Mesenchymal stem cell (in vitro differentiated cells and primary cell): ENCODE results near the gene MYO5B.

Experiments used
- DNase-seq: peaks from one replicate; pipeline ENCODE4 v3.0.0-alpha.2; 2013
- H2AFZ ChIP-seq: one replicate; pipeline ENCODE4 v1.6.1; 2013; ENCODE audit warnings: low read depth, mild to moderate bottlenecking, control low read depth, inconsistent platforms, low read length, moderate library complexity
- H2AK5ac ChIP-seq: 2 replicates; pipeline ENCODE4 v1.6.1; 2013; ENCODE audit warnings: low read length, moderate library complexity, mild to moderate bottlenecking, inconsistent platforms; ENCODE audit not compliant: severe bottlenecking
- H2BK120ac ChIP-seq: one replicate; pipeline ENCODE4 v1.6.1; 2013; ENCODE audit warnings: low read depth, mild to moderate bottlenecking, inconsistent platforms, low read length, moderate library complexity
- H2BK12ac ChIP-seq, 2 experiments: one replicate each; pipeline ENCODE4 v1.6.1; 2013; ENCODE audit warnings: inconsistent platforms in 2 of 2, low read length in 2 of 2, mild to moderate bottlenecking in 2 of 2, moderate library complexity in 2 of 2, control low read depth in 1 of 2
- H2BK15ac ChIP-seq: one replicate; pipeline ENCODE4 v1.6.1; 2013; ENCODE audit warnings: mild to moderate bottlenecking, low read depth, inconsistent platforms; ENCODE audit not compliant: poor library complexity, severe bottlenecking
- H2BK5ac ChIP-seq: 2 replicates; pipeline ENCODE4 v1.6.1; 2013; ENCODE audit warnings: low read depth, mild to moderate bottlenecking, low read length, control low read depth, inconsistent platforms; ENCODE audit not compliant: poor library complexity, severe bottlenecking
- H3K14ac ChIP-seq, 2 experiments: one replicate each; pipeline ENCODE4 v1.6.1; 2013; ENCODE audit warnings: inconsistent platforms in 2 of 2, low read length in 2 of 2, control low read depth in 1 of 2, mild to moderate bottlenecking in 1 of 2, moderate library complexity in 1 of 2
- H3K18ac ChIP-seq, 2 experiments: one replicate each; pipeline ENCODE4 v1.6.1; 2013; ENCODE audit warnings: inconsistent platforms in 2 of 2, low read length in 2 of 2, control low read depth in 1 of 2, low read depth in 1 of 2, mild to moderate bottlenecking in 1 of 2
- H3K23ac ChIP-seq, 2 experiments: one replicate each; pipeline ENCODE4 v1.6.1; 2013; ENCODE audit warnings: inconsistent platforms in 2 of 2, low read length in 2 of 2, mild to moderate bottlenecking in 2 of 2, moderate library complexity in 2 of 2, control low read depth in 1 of 2
- H3K27ac ChIP-seq: 2 replicates; pipeline ENCODE4 v1.5.1; 2013; ENCODE audit warnings: mild to moderate bottlenecking, moderate library complexity, low read length, control low read depth, inconsistent platforms; ENCODE audit not compliant: poor library complexity, severe bottlenecking
- H3K27me3 ChIP-seq, 2 experiments: 2 replicates each; pipeline versions ENCODE4 v1.6.1 to v1.7.0; 2013; ENCODE audit warnings: low read length in 2 of 2, mild to moderate bottlenecking in 2 of 2, moderate library complexity in 2 of 2, control low read depth in 1 of 2, inconsistent platforms in 1 of 2; ENCODE audit not compliant: control insufficient read depth in 1 of 2, insufficient read depth in 1 of 2
- H3K36me3 ChIP-seq, 2 experiments: 2 replicates each; pipeline versions ENCODE4 v1.6.1 to v1.7.0; 2013; ENCODE audit warnings: low read length in 2 of 2, control low read depth in 1 of 2, inconsistent platforms in 1 of 2, low read depth in 1 of 2, mild to moderate bottlenecking in 1 of 2; ENCODE audit not compliant: insufficient read depth in 2 of 2, control insufficient read depth in 1 of 2
- H3K4ac ChIP-seq, 2 experiments: one replicate each; pipeline ENCODE4 v1.6.1; 2013; ENCODE audit warnings: inconsistent platforms in 2 of 2, low read length in 2 of 2, mild to moderate bottlenecking in 2 of 2, moderate library complexity in 2 of 2, control low read depth in 1 of 2, low read depth in 1 of 2
- H3K4me1 ChIP-seq: 2 replicates; pipeline ENCODE4 v1.6.1; 2013; ENCODE audit warnings: low read depth, low read length, control low read depth; ENCODE audit not compliant: control insufficient read depth, insufficient read depth
- H3K4me2 ChIP-seq: 2 replicates; pipeline ENCODE4 v1.6.1; 2013; ENCODE audit warnings: low read length, mild to moderate bottlenecking, inconsistent platforms; ENCODE audit not compliant: poor library complexity, severe bottlenecking
- H3K4me3 ChIP-seq, 2 experiments: 2 replicates each; pipeline versions ENCODE4 v1.5.1 to v1.7.0; 2013; ENCODE audit warnings: low read length in 2 of 2, mild to moderate bottlenecking in 2 of 2, control low read depth in 1 of 2, low read depth in 1 of 2; ENCODE audit not compliant: insufficient read depth in 1 of 2
- H3K79me1 ChIP-seq: replicated peaks from 2 replicates; pipeline ENCODE4 v1.6.1; 2013; ENCODE audit warnings: mild to moderate bottlenecking, control low read depth, low read length, inconsistent platforms; ENCODE audit not compliant: poor library complexity, severe bottlenecking
- H3K9ac ChIP-seq: 2 replicates; pipeline ENCODE4 v1.7.0; 2013; ENCODE audit warnings: mild to moderate bottlenecking, low read length, moderate library complexity
- H3K9me3 ChIP-seq: 2 replicates; pipeline ENCODE4 v1.7.0; 2013; ENCODE audit warnings: mild to moderate bottlenecking, low read length; ENCODE audit not compliant: control insufficient read depth
- H4K8ac ChIP-seq: one replicate; pipeline ENCODE4 v1.6.1; 2013; ENCODE audit warnings: inconsistent platforms, mild to moderate bottlenecking, low read length, moderate library complexity
- H4K91ac ChIP-seq: one replicate; pipeline ENCODE4 v1.6.1; 2013; ENCODE audit warnings: mild to moderate bottlenecking, low read length, inconsistent platforms
- WGBS: methylation state at CpG from one replicate; pipeline ENCODE4 v1.1.7; 2013; ENCODE audit warnings: mixed read lengths; 5-methylcytosine and 5-hydroxymethylcytosine counted together

MYO5B gene

DNA sequence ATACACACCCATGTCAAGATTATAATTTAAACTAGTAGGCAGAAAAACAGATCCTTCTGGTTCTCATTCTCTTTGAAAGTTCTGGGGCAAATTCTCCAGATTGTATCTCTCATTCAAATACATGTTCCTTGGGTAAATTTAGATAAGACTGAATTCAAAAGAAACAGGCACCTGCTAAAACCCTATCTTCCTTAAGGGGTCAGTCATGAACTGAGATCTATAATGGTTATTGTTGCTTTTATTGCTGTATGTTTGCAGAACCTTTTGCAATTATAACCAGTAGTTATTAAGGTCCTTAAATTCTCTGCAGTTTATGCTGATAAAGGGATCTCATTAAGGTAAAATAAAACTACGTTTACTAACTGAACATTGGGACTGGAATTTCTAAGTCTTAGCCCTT lies 83.5 kb downstream of the MYO5B start:
- Histone ChIP-seq H2BK5ac (no peak overlapping the region), H2AK5ac (no peak overlapping the region), H3K27ac (no peak overlapping the region), H3K4ac (no peak overlapping the region), H3K4me3 (no peak overlapping the region), H4K8ac (no peak overlapping the region), H3K4me2 (no peak overlapping the region), H3K14ac (no peak overlapping the region), H3K9me3 (no peaks in the 10 kb centered on the region), H3K36me3 (no peaks in the 10 kb centered on the region), H3K23ac (no peak overlapping the region), H4K91ac (no peak overlapping the region), H2BK12ac (no peak overlapping the region), H3K18ac (no peak overlapping the region), H3K9ac (no peak overlapping the region), H3K4me1 (peaks cover 2% of the 10 kb centered on the region), H2AFZ (no peak overlapping the region), H2BK15ac (no peak overlapping the region), H2BK120ac (no peak overlapping the region), H3K79me1 (no peaks in the 10 kb centered on the region), H3K27me3 (peaks cover 20 to 63% of the 10 kb centered on the region in 2 experiments)
- 75% methylated on average over 1 of the region's 1 CpG for WGBS
- DNase-seq, result no peak

DNA sequence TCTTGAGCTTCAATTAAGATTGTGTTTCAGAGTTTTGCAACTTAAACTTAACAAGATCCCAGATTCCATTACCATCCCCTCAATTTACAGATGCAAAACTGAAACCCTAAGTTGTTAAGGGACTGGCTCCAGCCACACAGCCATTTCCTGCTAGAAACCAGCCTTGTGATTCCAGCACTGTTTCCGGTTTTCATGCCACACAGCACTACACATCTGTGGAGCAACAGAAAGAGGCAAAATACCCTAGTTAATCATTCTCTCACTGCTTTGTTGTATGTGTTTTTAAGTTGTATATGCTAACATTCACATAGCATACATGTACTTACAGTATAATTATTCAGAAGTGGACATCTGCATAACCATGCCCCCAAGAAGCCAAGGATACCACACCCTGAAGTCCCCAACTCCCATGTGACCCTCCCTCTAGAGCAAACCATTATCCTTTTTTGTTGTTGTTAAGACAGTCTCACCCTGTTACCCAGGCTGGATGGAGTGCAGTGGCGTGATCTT lies 87.4 kb downstream of the MYO5B start:
- Histone ChIP-seq H3K4ac (no peak overlapping the region), H3K23ac (no peak overlapping the region), H3K4me2 (no peak overlapping the region), H3K27me3 (peaks cover 8 to 28% of the 10 kb centered on the region in 2 experiments), H3K4me3 (no peak overlapping the region), H2BK120ac (no peak overlapping the region), H4K8ac (no peak overlapping the region), H2BK15ac (no peak overlapping the region), H3K36me3 (no peaks in the 10 kb centered on the region), H2BK12ac (no peak overlapping the region), H3K18ac (no peak overlapping the region), H3K9me3 (no peaks in the 10 kb centered on the region), H3K4me1 (peaks cover 2% of the 10 kb centered on the region), H3K79me1 (no peaks in the 10 kb centered on the region), H3K14ac (no peak overlapping the region), H2AFZ (no peak overlapping the region), H2BK5ac (no peak overlapping the region), H3K27ac (no peak overlapping the region), H4K91ac (no peak overlapping the region), H2AK5ac (no peak overlapping the region), H3K9ac (no peak overlapping the region)
- DNase-seq, result no peak
- 92% methylated on average over 1 of the region's 2 CpGs for WGBS

DNA sequence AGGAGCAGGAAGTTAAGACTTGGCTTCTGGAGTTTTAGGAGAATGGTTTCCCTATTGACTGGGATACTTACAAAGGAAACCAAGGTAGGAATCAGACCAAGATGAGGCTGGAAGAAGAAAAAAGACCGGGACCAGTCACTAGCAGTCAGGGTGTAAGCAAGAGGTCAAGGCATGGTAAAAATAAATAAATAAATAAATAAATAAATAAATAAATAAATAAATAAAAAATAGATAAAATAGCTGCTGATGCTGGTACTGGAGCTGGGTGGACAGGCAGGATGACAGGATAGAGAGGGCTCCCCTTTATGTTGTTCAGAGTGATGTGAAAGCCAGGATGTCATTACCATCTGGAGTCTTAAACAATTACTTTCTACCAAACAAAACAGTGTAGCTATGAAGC lies 89.9 kb downstream of the MYO5B start:
- Histone ChIP-seq H3K4me1 (peaks cover 4% of the 10 kb centered on the region), H3K27me3 (peaks cover 0 to 9% of the 10 kb centered on the region in 2 experiments), H3K4me3 (no peak overlapping the region), H4K8ac (no peak overlapping the region), H2BK120ac (no peak overlapping the region), H3K79me1 (no peaks in the 10 kb centered on the region), H4K91ac (no peak overlapping the region), H3K23ac (no peak overlapping the region), H3K14ac (no peak overlapping the region), H3K4me2 (no peak overlapping the region), H3K9ac (no peak overlapping the region), H3K27ac (no peak overlapping the region), H3K9me3 (no peaks in the 10 kb centered on the region), H2BK5ac (no peak overlapping the region), H3K18ac (no peak overlapping the region), H3K4ac (no peak overlapping the region), H2AK5ac (no peak overlapping the region), H3K36me3 (no peaks in the 10 kb centered on the region), H2BK12ac (no peak overlapping the region), H2AFZ (no peak overlapping the region), H2BK15ac (no peak overlapping the region)
- no peak for DNase-seq
- no CpG with 5 or more reads among the region's 1 CpG for WGBS

DNA sequence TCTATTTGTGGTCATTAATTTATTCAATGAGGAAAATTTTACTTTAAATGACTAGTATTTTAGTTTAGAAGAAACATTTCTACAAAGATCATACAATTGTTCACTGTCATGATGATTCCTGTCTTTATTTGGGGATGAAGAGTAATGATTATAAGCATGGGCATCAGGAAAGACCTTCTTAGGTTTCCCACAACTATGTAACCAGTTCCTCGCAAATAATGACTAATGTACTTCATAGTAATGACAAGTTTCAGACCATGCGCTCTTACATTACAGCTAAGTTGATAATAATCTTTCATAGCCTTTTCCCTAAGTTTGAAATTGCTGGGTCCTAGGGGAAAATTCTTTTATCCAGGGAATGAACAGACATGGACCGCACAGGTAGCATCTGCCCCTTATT lies 90.5 kb downstream of the MYO5B start:
- no peak overlapping the region for H3K9ac ChIP-seq

More for the DNA sequence above, 90.5 kb downstream of the MYO5B start:
- Histone ChIP-seq H3K4me2 (no peak overlapping the region), H3K14ac (no peak overlapping the region), H3K79me1 (no peaks in the 10 kb centered on the region), H2BK5ac (no peak overlapping the region), H3K4me1 (peaks cover 4% of the 10 kb centered on the region), H3K23ac (no peak overlapping the region), H4K91ac (no peak overlapping the region), H2BK120ac (no peak overlapping the region), H2BK12ac (no peak overlapping the region), H2AFZ (no peak overlapping the region), H4K8ac (no peak overlapping the region), H3K9me3 (no peaks in the 10 kb centered on the region), H3K27ac (no peak overlapping the region), H3K4ac (no peak overlapping the region), H3K36me3 (no peaks in the 10 kb centered on the region), H3K4me3 (no peak overlapping the region), H3K27me3 (peaks cover 0 to 9% of the 10 kb centered on the region in 2 experiments), H2AK5ac (no peak overlapping the region), H2BK15ac (no peak overlapping the region), H3K18ac (no peak overlapping the region)
- no peak for DNase-seq
- WGBS, result 43% methylated on average over 1 of the region's 3 CpGs
